ENCODE measurements around the gene PTER.

The PTER gene

GRCh38 chr10:16544591-16544990 lies 107.8 kb downstream of the PTER start:
- no peak for DNase-seq (ENCODE audit: low spot score)

- no peak for DNase-seq (ENCODE audit: low spot score)
These were observed 108.4 kb downstream of the PTER start for GRCh38 chr10:16545116-16545736.

GRCh38 chr10:16547973-16548372 lies 111.2 kb downstream of the PTER start:
- no peak for DNase-seq (ENCODE audit: low spot score)

GRCh38 chr10:16559236-16559773 lies 122.5 kb downstream of the PTER start:
- DNase-seq (ENCODE audit: low spot score), result no peak

- DNase-seq (ENCODE audit: low spot score), result no peak
These were observed 126.1 kb downstream of the PTER start for GRCh38 chr10:16562891-16563290.
